A549 (cell line): Measurements from ENCODE around the gene GJB1. TPM values are rescaled to one million over a fixed set of nuclear protein-coding genes. Genes with fewer than 3 reads are reported as not detected.

Experiments used
- ATAC-seq, 2 experiments: fragments of 200-7000 bp in 1 of 2; fragments of >200 bp in 1 of 2; cut with Nextera tagmentation in 1 of 2; cut with Tn5 transposase in 1 of 2; 3 replicates each; pipeline versions ENCODE4 v1.8.0 to v1.9.1; 2018 to 2020; ENCODE audit warnings: mild to moderate bottlenecking in 1 of 2, moderate library complexity in 1 of 2
- CTCF ChIA-PET: fragments of 300-600 bp; sonication (Branson Sonifier 250); formaldehyde crosslinking; extraction: SDS; loops from one replicate; lab custom pipeline; 2021; ENCODE audit warnings: antibody characterized with exemption, inconsistent platforms; lab: Yijun Ruan, JAX
- POLR2A ChIA-PET: fragments of 350-600 bp; formaldehyde crosslinking; extraction: SDS; loops from one replicate; lab custom pipeline; 2021; ENCODE audit warnings: antibody characterized with exemption, inconsistent platforms; lab: Yijun Ruan, JAX
- DNase-seq, 2 experiments: peaks; one replicate each; pipeline versions ENCODE4 v3.0.0 to v3.0.0-alpha.2; 2011 to 2016; ENCODE audit warnings: low read depth in 1 of 2, low spot score in 1 of 2
- FAIRE-seq: peaks from 2 replicates; lab custom pipeline; 2011; peaks lifted over from hg19 to GRCh38; lab: Jason Lieb, UNC
- H3K27ac ChIP-seq, 2 experiments: fragments of >200 bp; sonication (Bioruptor Twin); formaldehyde crosslinking; 3 replicates each; pipeline ENCODE4 v1.5.1; 2016 to 2017
- H3K4me1 ChIP-seq: fragments of >200 bp; sonication (Bioruptor Twin); formaldehyde crosslinking; 3 replicates; pipeline ENCODE4 v1.6.1; 2016
- H3K4me2 ChIP-seq: fragments of >200 bp; sonication (Bioruptor Twin); formaldehyde crosslinking; 3 replicates; pipeline ENCODE4 v1.6.1; 2016
- H3K4me3 ChIP-seq: fragments of >200 bp; sonication (Bioruptor Twin); formaldehyde crosslinking; 3 replicates; pipeline ENCODE4 v1.5.1; 2016
- H3K9me3 ChIP-seq: fragments of >200 bp; sonication (Bioruptor Twin); formaldehyde crosslinking; 3 replicates; pipeline ENCODE4 v1.6.1; 2016
- CBX2 ChIP-seq: fragments of 200-600 bp; sonication (generic); IDR thresholded peaks from 2 replicates; pipeline ENCODE4 v1.6.1; 2016; ENCODE audit warnings: low read depth, mild to moderate bottlenecking, borderline replicate concordance
- CEBPB ChIP-seq, 2 experiments: fragments of >200 bp in 1 of 2; sonication (Bioruptor Twin) in 1 of 2; formaldehyde crosslinking in 1 of 2; IDR thresholded peaks; 2 replicates each; pipeline ENCODE4 v1.6.1; 2012 to 2016
- EHMT2 ChIP-seq: fragments of 200-600 bp; sonication (generic); IDR thresholded peaks from 2 replicates; pipeline ENCODE4 v1.6.1; 2016; ENCODE audit warnings: antibody characterized with exemption, low read depth, mild to moderate bottlenecking, moderate library complexity
- EP300 ChIP-seq, 2 experiments: fragments of >200 bp; sonication (Bioruptor Twin); formaldehyde crosslinking; IDR thresholded peaks; 2 replicates in 1 of 2; 3 replicates in 1 of 2; pipeline ENCODE4 v1.6.1; 2016 to 2017
- FOSB ChIP-seq: fragments of 250-450 bp; sonication (Bioruptor Pico); IDR thresholded peaks from 2 replicates; pipeline ENCODE4 v1.5.0; 2020; ENCODE audit warnings: mild to moderate bottlenecking, moderate library complexity
- GATA3 ChIP-seq: IDR thresholded peaks from 2 replicates; pipeline ENCODE4 v1.6.1; 2012; ENCODE audit warnings: borderline replicate concordance
- HDAC2 ChIP-seq: fragments of 200-600 bp; sonication (generic); IDR thresholded peaks from 2 replicates; pipeline ENCODE4 v1.6.1; 2016
- JUN ChIP-seq, 2 experiments: fragments of >200 bp; sonication (Bioruptor Twin); formaldehyde crosslinking; IDR thresholded peaks; 2 replicates in 1 of 2; 3 replicates in 1 of 2; pipeline ENCODE4 v1.6.1; 2016 to 2017
- KDM1A ChIP-seq: fragments of 200-600 bp; sonication (generic); IDR thresholded peaks from 2 replicates; pipeline ENCODE4 v1.6.1; 2016; ENCODE audit warnings: low read depth, mild to moderate bottlenecking
- MAFK ChIP-seq: fragments of 450-650 bp; IDR thresholded peaks from 2 replicates; pipeline ENCODE4 v1.6.1; 2014; ENCODE audit not compliant: partially characterized antibody
- MAZ ChIP-seq: fragments of 150-350 bp; IDR thresholded peaks from 2 replicates; pipeline ENCODE4 v1.6.1; 2014; ENCODE audit warnings: antibody characterized with exemption, low read depth, low read length, borderline replicate concordance
- NPAS2 ChIP-seq: fragments of 250-450 bp; sonication (Bioruptor Pico); IDR thresholded peaks from 2 replicates; pipeline ENCODE4 v1.8.0; 2022; ENCODE audit warnings: mild to moderate bottlenecking, moderate library complexity, borderline replicate concordance
- PHF8 ChIP-seq: fragments of 200-600 bp; sonication (generic); IDR thresholded peaks from 2 replicates; pipeline ENCODE4 v1.6.1; 2016; ENCODE audit warnings: low read depth, mild to moderate bottlenecking, antibody characterized with exemption, moderate library complexity, borderline replicate concordance
- POLR2AphosphoS2 ChIP-seq: conservative IDR thresholded peaks from 2 replicates; pipeline ENCODE4 v1.6.1; 2012; ENCODE audit warnings: low read length, improper control_type of control experiment, inconsistent platforms
- RAD21 ChIP-seq, 2 experiments: fragments of >200 bp in 1 of 2; sonication (Bioruptor Twin) in 1 of 2; formaldehyde crosslinking in 1 of 2; IDR thresholded peaks in 1 of 2; conservative IDR thresholded peaks in 1 of 2; 2 replicates in 1 of 2; 3 replicates in 1 of 2; pipeline ENCODE4 v1.6.1; 2012 to 2018; ENCODE audit warnings: inconsistent platforms in 1 of 2
- RFX5 ChIP-seq: fragments of 450-650 bp; IDR thresholded peaks from 2 replicates; pipeline ENCODE4 v1.7.1; 2014; ENCODE audit warnings: antibody characterized with exemption, mild to moderate bottlenecking, moderate library complexity
- RNF2 ChIP-seq: fragments of 200-600 bp; sonication (generic); IDR thresholded peaks from 2 replicates; pipeline ENCODE4 v1.6.1; 2016; ENCODE audit warnings: low read depth, mild to moderate bottlenecking, antibody characterized with exemption, moderate library complexity, borderline replicate concordance
- SMC3 ChIP-seq: fragments of >200 bp; sonication (Bioruptor Twin); formaldehyde crosslinking; IDR thresholded peaks from 3 replicates; pipeline ENCODE4 v1.6.1; 2018; ENCODE audit warnings: inconsistent platforms
- SREBF2 ChIP-seq: fragments of 450-650 bp; IDR thresholded peaks from 2 replicates; pipeline ENCODE4 v1.6.1; 2014; ENCODE audit warnings: mild to moderate bottlenecking, moderate library complexity
- TFCP2L1 ChIP-seq: fragments of 250-450 bp; sonication (Bioruptor Pico); IDR thresholded peaks from 2 replicates; pipeline ENCODE4 v1.5.0; 2021; ENCODE audit warnings: mild to moderate bottlenecking
- TP53 ChIP-seq: fragments of 250-450 bp; sonication (Bioruptor Pico); IDR thresholded peaks from 2 replicates; pipeline ENCODE4 v1.5.0; 2021; ENCODE audit warnings: mild to moderate bottlenecking, moderate library complexity
- USF2 ChIP-seq: fragments of 450-650 bp; IDR thresholded peaks from 2 replicates; pipeline ENCODE4 v1.6.1; 2014; ENCODE audit warnings: antibody characterized with exemption
- ZNF302 ChIP-seq: fragments of 250-450 bp; sonication (Bioruptor Pico); IDR thresholded peaks from 2 replicates; pipeline ENCODE4 v1.9.0; 2021; ENCODE audit warnings: inconsistent platforms, mild to moderate bottlenecking, moderate library complexity
- ZSCAN20 ChIP-seq: fragments of 250-450 bp; sonication (Bioruptor Pico); IDR thresholded peaks from 2 replicates; pipeline ENCODE4 v1.8.0; 2022; ENCODE audit warnings: mild to moderate bottlenecking, moderate library complexity
- WGBS: methylation state at CpG from one replicate; pipeline ENCODE4 v1.1.6; 2017; ENCODE audit errors: missing lambda C conversion rate; 5-methylcytosine and 5-hydroxymethylcytosine counted together
- polyA plus RNA-seq, 4 experiments: library from polyadenylated mRNA; depleted of rRNA in 3 of 4; stranded (reverse); fragments of >200 nt; fragmentation: RNase III in 1 of 4; extraction: RNeasy Plus Mini Kit Qiagen cat#74134 plus additional on column Dnase treatment in 1 of 4; gene quantifications; 2 replicates in 3 of 4; 3 replicates in 1 of 4; pipeline ENCODE4 v1.2.3, GENCODE V29; 2011 to 2017
- TF ChIP-seq, protein P1 (sequence below): fragments of >200 bp; sonication (Bioruptor Twin); formaldehyde crosslinking; IDR thresholded peaks from 2 replicates; pipeline ENCODE4 v1.6.1; 2016
- TF ChIP-seq, protein P2 (sequence below): fragments of >200 bp; sonication (Bioruptor Twin); formaldehyde crosslinking; IDR thresholded peaks from 3 replicates; pipeline ENCODE4 v1.5.1; 2016
- TF ChIP-seq, protein P3 (sequence below): fragments of 150-350 bp; IDR thresholded peaks from 2 replicates; pipeline ENCODE4 v1.6.1; 2014; ENCODE audit warnings: low read depth, mild to moderate bottlenecking, low read length
- TF ChIP-seq, protein P4 (sequence below): IDR thresholded peaks from 2 replicates; pipeline ENCODE4 v1.6.1; 2012
- TF ChIP-seq, protein P5 (sequence below): IDR thresholded peaks from 2 replicates; pipeline ENCODE4 v1.6.1; 2012; ENCODE audit warnings: low read depth, borderline replicate concordance

GJB1 gene
- polyA plus RNA-seq, 2 of the 4 experiments (the other 2 are of a cell fraction): 0.13 to 0.39 TPM

DNA sequence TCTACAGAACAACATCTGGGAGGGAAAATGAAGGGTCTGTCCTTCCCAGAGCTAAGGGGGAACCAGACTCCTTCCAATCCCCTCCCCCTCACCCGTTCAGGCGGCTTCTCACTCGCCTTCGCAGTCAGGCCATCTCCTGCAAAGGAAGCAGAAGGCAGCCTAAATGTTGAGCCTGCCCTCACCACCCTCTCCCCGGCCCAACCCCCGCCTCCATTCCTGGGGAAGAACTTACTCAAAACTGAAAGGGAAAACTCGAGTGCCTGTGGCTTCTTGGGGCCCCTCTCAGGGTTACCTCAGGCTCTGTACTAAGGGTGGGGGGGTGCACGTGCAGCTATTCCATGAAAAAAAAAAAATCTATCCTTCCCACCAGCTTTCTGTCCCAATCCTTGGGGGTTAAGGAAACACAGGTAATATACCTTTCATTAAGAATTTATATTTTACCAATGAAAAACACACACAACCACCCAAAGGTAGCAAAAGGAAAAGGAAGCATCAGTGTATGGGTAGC, 28.5 kb downstream of the GJB1 start:
- 0 out of 3 replicates have a peak overlapping the region, but pooled peaks have one; percentile 99 for H3K4me2 ChIP-seq
- ChIA-PET CTCF (interaction anchor here (1.1 to 1.8 kb wide), 2 partner anchors 11 to 32 kb away, joined by 4 read pairs; partner anchors contain the start of gene NONO), POLR2A (no interaction called here)
- WGBS: 81% methylated on average over 6 of the region's 8 CpGs
- FAIRE-seq: no peak
- TF ChIP-seq EP300 (IDR thresholded peaks at IDR 0.05) (no peak), POLR2AphosphoS2 (no peak), PHF8 (no peak), SREBF2 (no peak), GATA3 (no peak), MAFK (no peak), MAZ (no peak), KDM1A (no peak), EHMT2 (no peak), ZSCAN20 (no peak), RNF2 (no peak), SMC3 (no peak)
- TF ChIP-seq, protein P1, sequence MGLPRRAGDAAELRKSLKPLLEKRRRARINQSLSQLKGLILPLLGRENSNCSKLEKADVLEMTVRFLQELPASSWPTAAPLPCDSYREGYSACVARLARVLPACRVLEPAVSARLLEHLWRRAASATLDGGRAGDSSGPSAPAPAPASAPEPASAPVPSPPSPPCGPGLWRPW: no peak
- TF ChIP-seq, protein P2, sequence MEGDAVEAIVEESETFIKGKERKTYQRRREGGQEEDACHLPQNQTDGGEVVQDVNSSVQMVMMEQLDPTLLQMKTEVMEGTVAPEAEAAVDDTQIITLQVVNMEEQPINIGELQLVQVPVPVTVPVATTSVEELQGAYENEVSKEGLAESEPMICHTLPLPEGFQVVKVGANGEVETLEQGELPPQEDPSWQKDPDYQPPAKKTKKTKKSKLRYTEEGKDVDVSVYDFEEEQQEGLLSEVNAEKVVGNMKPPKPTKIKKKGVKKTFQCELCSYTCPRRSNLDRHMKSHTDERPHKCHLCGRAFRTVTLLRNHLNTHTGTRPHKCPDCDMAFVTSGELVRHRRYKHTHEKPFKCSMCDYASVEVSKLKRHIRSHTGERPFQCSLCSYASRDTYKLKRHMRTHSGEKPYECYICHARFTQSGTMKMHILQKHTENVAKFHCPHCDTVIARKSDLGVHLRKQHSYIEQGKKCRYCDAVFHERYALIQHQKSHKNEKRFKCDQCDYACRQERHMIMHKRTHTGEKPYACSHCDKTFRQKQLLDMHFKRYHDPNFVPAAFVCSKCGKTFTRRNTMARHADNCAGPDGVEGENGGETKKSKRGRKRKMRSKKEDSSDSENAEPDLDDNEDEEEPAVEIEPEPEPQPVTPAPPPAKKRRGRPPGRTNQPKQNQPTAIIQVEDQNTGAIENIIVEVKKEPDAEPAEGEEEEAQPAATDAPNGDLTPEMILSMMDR: no peak
- TF ChIP-seq, all 56 proteins: peak for 0
- no peak for ATAC-seq
- no peak for DNase-seq
- H3K4me1 ChIP-seq: peaks cover 23% of the 10 kb centered on the region
- no peaks in the 10 kb centered on the region for H3K9me3 ChIP-seq
- no peak overlapping the region for H3K4me3 ChIP-seq
- no peak overlapping the region for H3K27ac ChIP-seq

GRCh38 chrX:71252221-71252620, 29.2 kb downstream of the GJB1 start:
- peak overlapping the region in 1 of 2 experiments; percentile 99; a peak in 3 of 6 replicates for H3K27ac ChIP-seq
- peak overlapping the region; percentile 99 for H3K4me2 ChIP-seq
- POLR2A ChIA-PET: no interaction called here
- TF ChIP-seq, protein P1: no peak
- TF ChIP-seq GATA3 (no peak), HDAC2 (no peak), NPAS2 (CRISPR knock-in tag) (no peak), CBX2 (no peak), TFCP2L1 (CRISPR knock-in tag) (no peak), RNF2 (no peak), TP53 (CRISPR knock-in tag) (no peak), RFX5 (no peak), FOSB (no peak), ZNF302 (CRISPR knock-in tag) (no peak), CEBPB (IDR thresholded peaks at IDR 0.05) (no peak), JUN (IDR thresholded peaks at IDR 0.05) (no peak), RAD21 (conservative IDR thresholded peaks at IDR 0.05 in 1 of 2, IDR thresholded peaks at IDR 0.05 in 1 of 2) (no peak), USF2 (no peak)
- TF ChIP-seq, protein P3, sequence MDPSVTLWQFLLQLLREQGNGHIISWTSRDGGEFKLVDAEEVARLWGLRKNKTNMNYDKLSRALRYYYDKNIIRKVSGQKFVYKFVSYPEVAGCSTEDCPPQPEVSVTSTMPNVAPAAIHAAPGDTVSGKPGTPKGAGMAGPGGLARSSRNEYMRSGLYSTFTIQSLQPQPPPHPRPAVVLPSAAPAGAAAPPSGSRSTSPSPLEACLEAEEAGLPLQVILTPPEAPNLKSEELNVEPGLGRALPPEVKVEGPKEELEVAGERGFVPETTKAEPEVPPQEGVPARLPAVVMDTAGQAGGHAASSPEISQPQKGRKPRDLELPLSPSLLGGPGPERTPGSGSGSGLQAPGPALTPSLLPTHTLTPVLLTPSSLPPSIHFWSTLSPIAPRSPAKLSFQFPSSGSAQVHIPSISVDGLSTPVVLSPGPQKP: no peak
- TF ChIP-seq, protein P4, sequence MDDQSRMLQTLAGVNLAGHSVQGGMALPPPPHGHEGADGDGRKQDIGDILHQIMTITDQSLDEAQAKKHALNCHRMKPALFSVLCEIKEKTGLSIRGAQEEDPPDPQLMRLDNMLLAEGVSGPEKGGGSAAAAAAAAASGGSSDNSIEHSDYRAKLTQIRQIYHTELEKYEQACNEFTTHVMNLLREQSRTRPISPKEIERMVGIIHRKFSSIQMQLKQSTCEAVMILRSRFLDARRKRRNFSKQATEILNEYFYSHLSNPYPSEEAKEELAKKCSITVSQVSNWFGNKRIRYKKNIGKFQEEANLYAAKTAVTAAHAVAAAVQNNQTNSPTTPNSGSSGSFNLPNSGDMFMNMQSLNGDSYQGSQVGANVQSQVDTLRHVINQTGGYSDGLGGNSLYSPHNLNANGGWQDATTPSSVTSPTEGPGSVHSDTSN: no peak
- TF ChIP-seq, protein P5, sequence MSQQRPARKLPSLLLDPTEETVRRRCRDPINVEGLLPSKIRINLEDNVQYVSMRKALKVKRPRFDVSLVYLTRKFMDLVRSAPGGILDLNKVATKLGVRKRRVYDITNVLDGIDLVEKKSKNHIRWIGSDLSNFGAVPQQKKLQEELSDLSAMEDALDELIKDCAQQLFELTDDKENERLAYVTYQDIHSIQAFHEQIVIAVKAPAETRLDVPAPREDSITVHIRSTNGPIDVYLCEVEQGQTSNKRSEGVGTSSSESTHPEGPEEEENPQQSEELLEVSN: no peak
- TF ChIP-seq, all 56 proteins: peak for 0
- DNase-seq: no peak
- Histone ChIP-seq H3K4me3 (no peak overlapping the region), H3K4me1 (peaks cover 23% of the 10 kb centered on the region), H3K9me3 (no peaks in the 10 kb centered on the region)
- CTCF ChIA-PET: interaction anchor here (1.1 kb wide), 1 partner anchor 12 kb away, joined by 4 read pairs; no protein-coding TSS in a partner anchor
- FAIRE-seq: no peak
- WGBS: 83% methylated on average over 2 of the region's 2 CpGs
- ATAC-seq: no peak
